NCI-H146 (cell line): ENCODE measurements around the gene UNC45B.
A peak's percentile ranks its signal among the peaks of the same experiment; 100 is the strongest.
"Not testable (repeated sequence)": the region's sequence is repeated elsewhere in the genome, so short reads cannot be mapped to it uniquely, and the experiment has no call there.

ENCODE experiments used
- DNase-seq: peaks from one replicate; lab custom pipeline; 2025; lab: John Stamatoyannopoulos, UW

Gene UNC45B

DNA sequence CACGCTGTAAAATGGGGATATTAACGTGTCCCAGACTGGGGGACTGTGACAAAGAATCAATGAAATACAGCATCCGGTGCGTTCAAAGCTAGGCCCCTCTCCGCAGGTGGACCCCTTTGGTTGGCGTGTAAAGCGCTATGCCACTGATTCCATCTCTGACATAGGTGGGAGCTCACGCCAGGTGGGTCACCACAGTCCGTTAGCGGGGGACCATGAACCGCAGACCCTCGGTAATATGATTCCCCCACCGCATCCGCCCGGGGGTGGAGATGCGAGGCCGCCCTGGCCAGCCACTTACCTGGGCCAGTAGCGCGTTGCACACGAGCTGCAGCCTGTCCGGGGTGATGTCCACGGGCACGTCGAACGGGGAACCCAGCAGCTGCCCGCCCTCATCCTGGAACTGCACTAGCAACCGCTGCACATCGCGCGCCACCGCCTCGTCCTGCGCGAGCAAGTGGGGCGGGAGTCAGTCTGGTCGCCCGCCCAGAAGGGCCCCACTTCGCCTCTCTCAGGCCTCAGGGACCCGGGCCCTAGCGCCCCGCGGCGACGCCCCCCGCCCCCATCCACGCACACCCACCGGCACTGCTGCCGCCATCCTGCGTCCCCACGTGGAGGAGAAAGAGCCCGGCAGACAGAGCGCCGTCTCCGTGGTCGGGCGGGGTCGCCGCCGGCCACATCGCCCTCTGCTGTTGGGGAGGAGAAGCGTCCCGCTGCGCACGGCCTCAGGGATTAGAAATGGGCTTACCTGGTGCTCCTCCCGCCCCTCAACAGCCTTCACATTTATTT is 5.7 kb upstream of the UNC45B start, which contains the start of gene NLE1:
Gene NLE1, minus strand, starts transcription at position 623 of the 786 bp plus-strand sequence. Its CDS starts 28 bp downstream, at position 595.
- DNase-seq: peak; percentile 83

DNA sequence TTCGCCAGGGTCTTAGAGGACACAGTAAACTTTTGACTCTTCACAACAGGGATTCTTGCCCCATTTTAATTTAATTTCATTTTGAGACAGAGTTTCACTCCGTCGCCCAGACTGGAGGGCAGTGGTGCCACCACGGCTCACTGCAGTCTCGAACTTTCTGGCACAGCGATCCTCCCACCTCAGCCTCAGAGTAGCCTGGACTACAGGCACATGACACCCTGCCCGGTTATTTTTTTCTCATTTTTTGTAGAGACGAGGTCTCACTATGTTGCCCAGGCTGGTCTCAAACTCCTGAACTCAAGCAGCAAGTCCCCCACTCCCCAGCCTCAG is 5.2 kb upstream of the UNC45B start:
- no peak for DNase-seq

DNA sequence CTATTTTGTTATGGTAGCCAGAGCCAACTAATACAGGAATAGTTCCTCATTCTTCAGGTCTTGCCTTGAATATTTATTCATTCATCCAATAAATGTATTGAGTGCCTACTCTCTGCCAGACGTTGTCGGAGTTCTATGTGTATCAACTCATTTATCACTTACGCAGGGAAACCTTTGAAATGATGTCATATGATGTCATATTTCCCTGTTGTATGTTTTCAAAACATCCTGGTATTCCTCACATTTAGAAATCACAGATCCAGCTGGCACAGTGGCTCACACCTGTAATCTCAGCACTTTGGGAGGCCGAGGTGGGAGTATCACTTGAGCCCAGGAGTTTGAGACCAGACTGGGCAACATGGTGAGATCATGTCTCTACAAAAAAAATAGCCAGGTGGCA is 2.8 kb upstream of the UNC45B start:
- DNase-seq: no peak

GRCh38 chr17:35146214-35146833 is 1.3 kb upstream of the UNC45B start:
- DNase-seq: no peak

DNA sequence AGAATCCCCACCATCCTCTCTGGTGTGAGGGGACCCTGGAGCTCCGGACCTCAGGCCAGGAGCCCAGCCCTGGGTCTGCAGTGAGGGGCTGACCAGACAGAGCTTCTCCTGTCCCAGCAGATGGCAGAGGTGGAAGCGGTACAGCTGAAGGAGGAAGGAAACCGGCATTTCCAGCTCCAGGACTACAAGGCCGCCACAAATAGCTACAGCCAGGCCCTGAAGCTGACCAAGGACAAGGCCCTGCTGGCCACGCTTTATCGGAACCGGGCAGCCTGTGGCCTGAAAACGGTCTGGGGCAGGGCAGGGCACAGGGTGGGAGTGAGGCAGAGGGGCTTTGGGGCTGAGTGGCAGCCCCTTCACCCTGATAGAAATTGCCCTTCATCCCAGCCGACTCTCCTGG is 527 bp downstream of the UNC45B start:
- DNase-seq: no peak

GRCh38 chr17:35149941-35150340 is 2.3 kb downstream of the UNC45B start:
- DNase-seq: no peak

DNA sequence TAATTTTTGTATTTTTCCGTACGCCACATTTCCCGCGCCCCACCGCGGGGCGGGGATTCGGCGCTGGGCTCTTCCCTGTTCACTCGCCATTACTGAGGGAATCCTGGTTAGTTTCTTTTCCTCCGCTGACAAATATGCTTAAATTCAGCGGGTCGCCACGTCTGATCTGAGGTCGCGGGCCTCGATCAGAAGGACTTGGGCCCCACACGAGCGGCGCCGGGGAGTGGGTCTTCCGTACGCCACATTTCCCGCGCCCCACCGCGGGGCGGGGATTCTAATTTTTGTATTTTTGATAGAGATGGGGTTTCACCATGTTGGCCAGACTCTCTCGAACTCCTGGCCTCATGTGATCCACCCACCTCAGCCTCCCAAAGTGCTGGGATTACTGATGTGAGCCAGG is 3.5 kb downstream of the UNC45B start:
- DNase-seq: not testable (repeated sequence)

DNA sequence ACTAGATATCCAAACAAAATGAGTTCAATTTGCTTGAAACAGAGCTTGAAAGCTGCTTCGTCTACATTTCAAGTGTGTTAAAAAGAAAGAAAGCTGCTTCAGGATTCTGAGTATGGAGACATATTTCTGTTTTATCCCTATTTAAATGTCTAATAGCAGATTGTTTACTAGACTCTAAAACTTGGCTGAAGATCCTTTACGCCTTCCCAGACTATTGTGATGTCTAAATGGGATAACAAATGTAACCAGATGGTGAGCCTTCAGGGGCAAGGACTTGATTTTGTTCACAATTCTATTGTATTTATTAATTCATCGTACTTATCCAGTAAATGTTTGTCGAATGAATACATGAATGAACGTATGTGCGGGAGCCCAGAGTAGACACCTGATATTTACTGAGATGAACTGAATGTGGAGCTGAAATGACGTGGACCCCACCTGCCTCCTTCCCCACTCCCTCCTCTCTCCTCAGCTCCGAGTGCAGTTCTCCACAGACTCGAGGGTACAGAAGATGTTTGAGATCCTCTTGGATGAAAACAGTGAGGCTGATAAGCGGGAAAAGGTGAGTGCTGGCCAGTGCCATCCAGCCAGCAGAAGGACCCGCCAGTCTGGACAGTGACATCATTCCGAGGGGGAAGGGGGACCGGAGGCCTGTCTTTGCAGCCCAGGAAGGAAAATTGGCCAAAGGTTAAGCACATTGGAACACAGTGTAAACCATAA is 5.0 kb downstream of the UNC45B start:
- no peak for DNase-seq

GRCh38 chr17:35154196-35155165 is 6.9 kb downstream of the UNC45B start:
- DNase-seq: no peak

DNA sequence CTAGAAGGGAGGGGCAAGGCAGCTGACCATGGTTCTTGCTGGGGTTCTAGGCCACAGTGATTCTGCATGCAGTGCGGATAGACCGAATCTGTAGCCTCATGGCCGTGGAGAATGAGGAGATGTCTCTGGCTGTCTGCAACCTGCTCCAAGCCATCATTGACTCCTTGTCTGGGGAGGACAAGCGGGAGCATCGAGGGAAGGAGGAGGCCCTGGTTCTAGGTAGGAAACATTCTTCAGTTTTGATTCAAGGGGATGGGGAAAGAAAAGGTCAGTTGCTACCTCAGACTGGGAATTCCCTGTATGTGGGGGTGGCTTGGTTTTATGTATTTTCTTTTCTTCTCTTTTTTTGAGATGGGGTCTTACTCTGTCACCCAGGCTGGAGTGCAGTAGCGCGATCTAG is 7.6 kb downstream of the UNC45B start:
- no peak for DNase-seq

DNA sequence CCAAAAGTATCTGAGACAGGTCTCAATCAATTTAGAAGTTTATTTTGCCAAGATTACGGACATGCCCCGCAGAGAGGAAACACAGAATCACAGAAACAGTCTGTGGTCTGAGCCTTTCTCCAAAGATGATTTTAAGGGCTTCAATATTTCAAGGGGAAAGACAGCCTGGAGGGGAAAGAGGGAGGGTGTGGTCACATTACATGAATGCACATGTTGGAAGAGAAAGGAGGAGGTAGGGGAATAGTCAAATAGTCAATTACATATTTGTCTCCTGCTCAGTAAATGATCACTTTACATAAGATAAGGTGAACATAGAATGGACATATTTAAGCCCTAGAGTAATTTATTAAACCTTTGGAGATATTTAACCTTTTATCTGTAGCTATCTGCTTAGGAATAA is 12.3 kb downstream of the UNC45B start:
- no peak for DNase-seq

DNA sequence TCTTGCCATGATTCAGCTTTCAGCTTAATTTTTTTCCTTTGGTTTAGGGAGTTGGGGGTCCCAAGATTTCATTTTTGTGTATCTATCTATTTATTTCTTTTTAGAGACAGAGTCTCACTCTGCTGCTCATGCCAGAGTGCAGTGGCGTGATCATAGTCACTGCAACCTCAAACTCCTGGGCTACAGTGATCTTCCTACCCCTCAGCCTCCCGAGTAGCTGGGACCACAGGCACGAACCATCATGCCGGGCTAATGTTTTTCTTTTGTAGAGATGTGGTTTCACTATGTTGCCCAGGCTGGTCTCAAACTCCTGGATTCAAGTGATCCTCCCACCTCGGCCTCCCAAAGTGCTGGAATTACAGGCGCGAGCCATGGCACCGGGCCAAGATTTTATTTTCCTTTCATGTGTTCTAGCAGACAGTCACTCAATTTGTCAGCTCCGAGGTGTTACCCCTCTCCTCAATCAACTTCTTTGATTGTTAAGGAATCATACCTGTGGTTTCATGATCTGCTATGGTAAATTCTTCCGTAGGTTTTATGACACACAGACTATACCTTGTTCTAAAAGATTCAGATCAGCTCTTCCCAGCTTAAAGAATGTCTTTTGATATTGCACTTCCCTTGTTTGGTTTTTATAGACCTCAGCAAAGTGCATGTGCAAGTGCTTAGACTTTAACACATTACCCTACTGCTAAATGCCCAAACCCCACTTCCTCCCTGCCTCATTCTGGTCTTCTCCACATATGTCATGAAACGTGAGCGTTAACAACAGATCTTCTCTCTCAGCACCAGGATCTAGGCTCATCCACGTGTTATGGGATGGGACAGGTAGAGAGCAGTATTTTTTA is 13.0 kb downstream of the UNC45B start:
- DNase-seq: no peak

DNA sequence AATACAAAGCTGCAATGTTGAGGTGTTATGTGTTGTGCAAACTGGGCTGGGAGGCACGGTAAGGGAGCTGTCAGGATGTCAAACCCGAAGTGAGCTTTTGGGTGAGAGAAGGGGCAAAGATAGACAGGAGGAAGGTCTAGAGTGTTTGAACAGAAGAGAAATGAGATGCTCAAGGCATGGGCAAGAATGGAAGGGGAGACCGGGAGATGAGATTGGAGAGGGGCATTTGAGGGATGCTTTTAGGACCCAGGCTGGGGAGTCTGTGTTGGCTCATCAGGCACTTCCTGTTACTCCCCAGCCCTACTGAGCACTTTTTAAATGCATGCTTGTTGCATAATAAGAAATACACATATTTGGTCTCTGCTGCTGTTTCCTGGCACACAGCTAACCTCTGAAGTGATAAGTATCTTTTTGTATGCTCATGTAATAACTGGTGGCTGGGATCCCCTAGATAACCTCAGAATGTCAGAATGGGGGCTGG is 13.7 kb downstream of the UNC45B start:
- no peak for DNase-seq

DNA sequence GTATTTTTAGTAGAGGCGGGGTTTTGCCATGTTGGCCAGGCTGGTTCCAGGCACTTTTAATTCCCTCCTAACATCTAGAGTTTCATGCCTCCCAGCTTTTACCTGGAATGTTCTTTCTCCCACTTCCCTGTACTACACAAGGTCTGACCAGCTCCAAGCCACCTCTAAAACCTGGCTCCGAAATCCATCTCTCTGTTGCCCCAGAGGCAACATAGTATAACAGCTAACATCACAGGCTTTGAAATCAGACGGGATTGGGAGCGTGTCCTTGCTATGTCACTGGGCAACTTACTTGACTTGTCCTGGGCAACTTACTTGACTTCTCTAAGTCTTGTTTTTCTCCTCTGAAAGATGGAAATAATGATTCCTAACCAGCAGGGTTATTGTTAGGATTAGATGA is 15.1 kb downstream of the UNC45B start:
- no peak for DNase-seq

DNA sequence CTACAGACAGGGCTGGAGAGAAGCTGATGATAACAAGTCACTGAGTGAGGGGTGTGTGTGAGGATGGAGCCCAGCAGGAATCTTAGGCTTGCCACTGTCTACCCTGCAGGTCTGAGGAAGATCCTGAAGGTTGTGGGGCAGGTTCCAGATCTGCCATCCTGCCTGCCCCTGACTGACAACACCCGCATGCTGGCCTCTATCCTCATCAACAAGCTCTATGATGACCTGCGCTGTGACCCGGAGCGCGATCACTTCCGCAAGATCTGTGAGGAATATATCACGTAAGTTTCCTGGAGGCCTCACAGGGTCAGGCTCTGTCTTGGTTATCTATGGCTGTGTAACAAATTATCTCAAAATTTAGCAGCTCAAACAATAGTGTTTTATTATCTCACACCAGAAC is 16.3 kb downstream of the UNC45B start:
- DNase-seq: no peak

- DNase-seq: no peak
Observed at GRCh38 chr17:35164716-35165115, 17.1 kb downstream of the UNC45B start.

GRCh38 chr17:35166526-35166925 is 18.9 kb downstream of the UNC45B start:
- DNase-seq: no peak

DNA sequence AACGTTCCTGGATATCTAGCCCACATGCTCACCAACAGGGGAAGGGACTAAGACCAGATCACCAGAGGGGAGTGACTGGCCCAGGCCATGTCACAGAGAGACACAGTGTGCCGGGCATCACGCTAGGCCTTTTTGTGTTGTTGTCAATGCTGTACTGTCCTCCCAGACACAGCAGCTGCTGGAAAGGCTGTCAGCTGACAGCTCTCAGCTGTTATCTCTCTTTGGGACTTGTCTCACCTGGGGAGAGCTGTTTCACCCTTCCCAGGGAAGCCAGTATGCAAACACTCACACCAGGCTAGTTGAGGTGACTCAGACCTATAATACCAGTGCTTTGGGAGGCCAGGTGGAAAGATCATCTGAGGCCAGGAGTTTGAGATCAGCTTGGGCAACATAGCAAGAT is 19.4 kb downstream of the UNC45B start:
- DNase-seq: peak; percentile 28

- no peak for DNase-seq
Observed at GRCh38 chr17:35167666-35168065, 20.0 kb downstream of the UNC45B start.

DNA sequence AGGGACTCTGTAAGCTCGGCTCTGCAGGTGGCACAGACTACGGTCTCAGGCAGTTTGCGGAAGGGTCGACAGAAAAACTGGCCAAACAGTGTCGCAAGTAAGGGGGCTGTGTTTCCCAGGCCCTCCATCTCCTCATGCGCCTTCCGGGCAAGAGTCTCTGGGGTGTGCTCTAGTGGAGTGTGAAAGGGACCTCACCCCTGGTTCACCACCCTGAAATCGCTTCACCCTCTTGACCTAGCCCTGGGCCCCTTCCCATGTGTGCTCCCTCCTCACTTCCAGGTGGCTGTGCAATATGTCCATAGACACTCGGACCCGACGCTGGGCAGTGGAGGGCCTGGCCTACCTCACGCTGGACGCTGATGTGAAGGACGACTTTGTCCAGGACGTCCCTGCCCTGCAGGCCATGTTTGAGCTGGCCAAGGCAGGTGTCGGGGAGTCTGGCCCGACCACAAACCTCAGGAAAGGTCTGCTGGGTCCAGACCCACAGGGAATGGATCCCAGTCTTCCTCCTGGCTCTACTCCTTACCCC is 22.3 kb downstream of the UNC45B start:
- no peak for DNase-seq
